Esophagus (tissue), 2 donors: ENCODE measurements around the gene ZMYND15. TPM values are rescaled to one million over a fixed set of nuclear protein-coding genes. Genes with fewer than 3 reads are reported as not detected.
A peak's percentile ranks its signal among the peaks of the same experiment; 100 is the strongest.

Source experiments
- H3K27ac ChIP-seq, 2 donors: one replicate each; pipeline ENCODE4 v1.5.1; 2013; ENCODE audit warnings: low read depth in 2 of 2, mild to moderate bottlenecking in 2 of 2, inconsistent platforms in 1 of 2, low read length in 1 of 2, moderate library complexity in 1 of 2
- H3K27me3 ChIP-seq, 2 donors: one replicate each; pipeline ENCODE4 v1.6.1; 2013; ENCODE audit warnings: low read length in 2 of 2, control low read depth in 1 of 2, mild to moderate bottlenecking in 1 of 2; ENCODE audit not compliant: insufficient read depth in 2 of 2, control insufficient read depth in 1 of 2
- H3K36me3 ChIP-seq, 2 donors: one replicate each; pipeline ENCODE4 v1.6.1; 2013; ENCODE audit warnings: low read length in 1 of 2; ENCODE audit not compliant: control insufficient read depth in 2 of 2, insufficient read depth in 2 of 2
- H3K4me1 ChIP-seq, 2 donors: one replicate each; pipeline ENCODE4 v1.6.1; 2013; ENCODE audit warnings: low read length in 1 of 2; ENCODE audit not compliant: control insufficient read depth in 2 of 2, insufficient read depth in 2 of 2
- H3K4me3 ChIP-seq, 2 donors: one replicate each; pipeline ENCODE4 v1.5.1; 2013; ENCODE audit warnings: low read length in 2 of 2, mild to moderate bottlenecking in 2 of 2, low read depth in 1 of 2, moderate library complexity in 1 of 2
- H3K9me3 ChIP-seq, 2 donors: one replicate each; pipeline ENCODE4 v1.6.1; 2013; ENCODE audit warnings: mild to moderate bottlenecking in 2 of 2, low read depth in 1 of 2, low read length in 1 of 2, moderate library complexity in 1 of 2; ENCODE audit not compliant: control insufficient read depth in 2 of 2, insufficient read depth in 1 of 2
- WGBS, 2 donors: extraction: QIAGEN DNeasy Blood & Tissue Kit; methylation state at CpG; one replicate each; pipeline ENCODE4 v1.1.7; 2013; 5-methylcytosine and 5-hydroxymethylcytosine counted together
- polyA plus RNA-seq, 2 donors: library from polyadenylated mRNA; stranded (reverse); fragments of 200-250 nt; gene quantifications; one replicate each; pipeline ENCODE4 v1.2.3, GENCODE V29; 2013
- donor health status: healthy with polysubstance abuse.
- donor health status: Bipolar disorder and iron deficiency.

The ZMYND15 gene
- polyA plus RNA-seq, 2 donors = 0.82 to 0.96 TPM

DNA sequence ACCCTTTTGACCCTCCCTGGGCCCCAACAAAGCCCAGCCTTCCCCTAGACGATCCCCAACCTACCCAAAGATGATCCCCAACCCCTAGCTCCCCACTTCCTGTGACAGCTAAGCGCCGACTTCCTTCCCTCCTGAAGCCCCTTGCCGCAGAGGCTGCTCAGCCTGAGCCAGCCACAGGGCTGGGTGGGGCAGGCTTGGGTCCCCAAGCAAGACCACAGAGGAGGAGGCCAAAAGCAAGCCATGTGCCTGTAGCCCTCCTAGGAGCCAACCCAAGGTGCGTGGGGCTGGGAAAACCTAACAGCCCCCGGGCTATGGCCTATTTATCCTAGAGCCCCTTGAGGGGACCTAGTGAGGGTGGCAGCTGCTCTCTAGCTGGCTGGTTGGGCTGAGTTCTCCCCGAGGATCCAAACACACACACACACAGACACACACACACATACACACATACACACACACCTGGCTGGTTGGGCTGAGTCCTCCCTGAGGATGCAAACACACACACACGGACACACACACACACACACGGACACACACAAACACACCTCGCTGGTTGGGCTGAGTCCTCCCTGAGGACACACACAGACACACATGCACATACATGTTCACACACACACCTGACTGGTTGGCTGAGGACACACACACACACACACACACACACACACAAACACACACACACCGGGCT is 24.4 kb upstream of the ZMYND15 start:
- no peak overlapping the region for H3K4me3 ChIP-seq
- peaks cover 0 to 12% of the 10 kb centered on the region in 2 donors for H3K4me1 ChIP-seq
- H3K27ac ChIP-seq = peak overlapping the region in 1 of 2 donors; percentile 5
- H3K36me3 ChIP-seq = peaks cover 6 to 11% of the 10 kb centered on the region in 2 donors
- H3K27me3 ChIP-seq = no peaks in the 10 kb centered on the region
- WGBS, 2 donors = 69% methylated on average over 11 of the region's 11 CpGs
- H3K9me3 ChIP-seq = no peaks in the 10 kb centered on the region

DNA sequence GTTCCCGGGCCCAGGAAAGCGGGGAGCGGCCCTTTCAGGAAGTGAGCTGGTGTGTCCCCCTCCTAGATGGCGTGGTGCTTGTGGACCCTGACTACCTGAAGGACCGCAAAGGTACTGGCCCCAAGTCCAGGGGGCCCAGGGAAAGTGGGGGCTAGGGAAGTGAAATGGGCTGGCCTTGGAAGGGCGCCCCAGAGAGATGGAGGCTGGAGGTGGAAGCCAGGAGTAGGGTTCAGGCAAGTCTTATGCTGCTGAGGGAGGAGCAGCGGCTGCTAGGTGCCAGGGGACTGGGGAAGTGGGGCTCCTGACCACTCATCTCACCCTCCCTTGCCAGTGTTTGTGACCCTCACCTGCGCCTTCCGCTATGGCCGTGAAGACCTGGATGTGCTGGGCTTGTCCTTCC is 23.6 kb upstream of the ZMYND15 start:
- H3K27me3 ChIP-seq = no peaks in the 10 kb centered on the region
- no peak overlapping the region for H3K4me3 ChIP-seq
- H3K4me1 ChIP-seq = peaks cover 0 to 9% of the 10 kb centered on the region in 2 donors
- H3K9me3 ChIP-seq = no peaks in the 10 kb centered on the region
- peaks cover 6 to 11% of the 10 kb centered on the region in 2 donors for H3K36me3 ChIP-seq
- no peak overlapping the region for H3K27ac ChIP-seq
- WGBS, 2 donors = 97 to 98% methylated on average over 10 of the region's 10 CpGs

DNA sequence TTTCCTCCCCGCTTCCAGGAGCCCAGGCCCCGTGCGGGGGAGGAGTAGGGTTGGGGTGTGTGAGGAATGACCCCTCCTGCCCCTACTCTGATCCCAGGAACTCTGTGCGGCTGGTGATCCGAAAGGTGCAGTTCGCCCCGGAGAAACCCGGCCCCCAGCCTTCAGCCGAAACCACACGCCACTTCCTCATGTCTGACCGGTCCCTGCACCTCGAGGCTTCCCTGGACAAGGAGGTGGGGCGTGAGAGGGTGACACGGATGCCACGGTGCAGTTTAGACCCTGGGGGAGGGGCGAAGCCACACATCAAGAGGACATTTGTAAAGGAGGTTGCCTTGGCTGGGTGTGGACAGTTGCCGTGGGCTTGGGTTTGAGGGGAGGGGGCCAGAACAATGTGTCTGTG is 21.8 kb upstream of the ZMYND15 start:
- Histone ChIP-seq H3K36me3 (peaks cover 6 to 11% of the 10 kb centered on the region in 2 donors), H3K4me3 (no peak overlapping the region), H3K27me3 (no peaks in the 10 kb centered on the region), H3K4me1 (peaks cover 3 to 4% of the 10 kb centered on the region in 2 donors), H3K9me3 (no peaks in the 10 kb centered on the region), H3K27ac (no peak overlapping the region)
- 87 to 90% methylated on average over 17 of the region's 17 CpGs for WGBS, 2 donors

DNA sequence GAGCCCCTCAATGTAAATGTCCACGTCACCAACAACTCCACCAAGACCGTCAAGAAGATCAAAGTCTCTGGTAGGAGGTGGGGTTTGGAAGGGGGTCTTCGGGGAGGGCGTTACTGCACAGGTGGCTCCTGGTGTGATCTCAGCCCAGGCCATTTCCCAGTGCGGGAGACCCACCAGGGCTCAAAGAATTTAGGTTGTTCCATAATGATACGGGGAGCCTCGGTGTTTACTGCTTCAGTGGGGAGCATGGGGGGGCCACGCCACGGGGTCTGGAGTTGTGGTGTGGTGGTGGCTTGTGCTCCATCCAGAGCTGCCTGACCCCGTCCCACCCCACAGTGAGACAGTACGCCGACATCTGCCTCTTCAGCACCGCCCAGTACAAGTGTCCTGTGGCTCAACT is 21.4 kb upstream of the ZMYND15 start:
- Histone ChIP-seq H3K27ac (no peak overlapping the region), H3K36me3 (peaks cover 6 to 11% of the 10 kb centered on the region in 2 donors), H3K27me3 (no peaks in the 10 kb centered on the region), H3K4me1 (peaks cover 3 to 4% of the 10 kb centered on the region in 2 donors), H3K4me3 (no peak overlapping the region), H3K9me3 (no peaks in the 10 kb centered on the region)
- 96 to 97% methylated on average over 13 of the region's 13 CpGs for WGBS, 2 donors

DNA sequence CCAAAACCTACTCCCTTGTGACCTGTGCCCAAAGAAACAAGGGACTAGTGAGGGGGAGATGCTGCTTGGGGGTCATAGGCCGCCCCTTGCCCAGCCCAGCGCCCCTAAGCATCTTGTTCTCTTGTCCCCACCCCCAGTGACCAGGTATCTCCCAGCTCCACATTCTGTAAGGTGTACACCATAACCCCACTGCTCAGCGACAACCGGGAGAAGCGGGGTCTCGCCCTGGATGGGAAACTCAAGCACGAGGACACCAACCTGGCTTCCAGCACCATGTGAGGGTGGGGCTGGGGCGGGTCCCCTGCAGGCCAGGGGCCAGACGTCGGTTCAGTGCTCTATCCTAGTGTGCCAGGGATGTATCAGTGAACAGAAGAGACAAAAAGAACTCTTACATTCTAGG is 20.5 kb upstream of the ZMYND15 start:
- Histone ChIP-seq H3K9me3 (no peaks in the 10 kb centered on the region), H3K27ac (no peak overlapping the region), H3K4me1 (peaks cover 3 to 4% of the 10 kb centered on the region in 2 donors), H3K36me3 (peaks cover 6 to 11% of the 10 kb centered on the region in 2 donors), H3K27me3 (no peaks in the 10 kb centered on the region), H3K4me3 (no peak overlapping the region)
- WGBS, 2 donors = 76 to 77% methylated on average over 10 of the region's 10 CpGs

DNA sequence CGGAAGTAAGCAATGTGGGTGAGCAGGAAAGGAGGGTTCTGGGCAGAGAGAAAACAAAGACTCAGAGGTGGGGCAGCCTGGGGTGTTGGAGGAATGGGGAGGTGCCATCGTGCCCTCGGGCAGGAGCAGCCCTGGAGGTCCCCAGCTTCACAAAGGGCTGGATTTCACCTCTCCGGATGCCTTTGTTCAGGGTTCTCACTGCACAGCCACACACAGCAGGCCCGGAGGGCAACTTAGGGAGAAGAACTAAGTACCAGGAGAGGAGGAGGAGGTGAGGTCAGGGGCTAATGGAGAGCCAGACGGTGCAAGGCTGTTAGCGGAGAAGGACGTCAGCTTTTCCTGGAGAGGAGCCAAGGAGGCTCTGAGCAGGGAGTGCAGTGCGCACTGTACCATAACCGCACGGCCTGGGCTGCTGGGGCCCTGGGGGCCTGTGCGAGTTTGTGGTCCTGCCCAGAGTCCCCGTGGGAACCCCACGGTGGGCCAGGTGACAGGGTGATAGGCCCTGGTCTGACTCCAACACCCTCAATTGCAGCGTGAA is 19.9 kb upstream of the ZMYND15 start:
- Histone ChIP-seq H3K9me3 (no peaks in the 10 kb centered on the region), H3K36me3 (peaks cover 6 to 11% of the 10 kb centered on the region in 2 donors), H3K27me3 (no peaks in the 10 kb centered on the region), H3K4me3 (no peak overlapping the region), H3K27ac (no peak overlapping the region), H3K4me1 (peaks cover 3 to 4% of the 10 kb centered on the region in 2 donors)
- WGBS, 2 donors = 66 to 70% methylated on average over 15 of the region's 15 CpGs

DNA sequence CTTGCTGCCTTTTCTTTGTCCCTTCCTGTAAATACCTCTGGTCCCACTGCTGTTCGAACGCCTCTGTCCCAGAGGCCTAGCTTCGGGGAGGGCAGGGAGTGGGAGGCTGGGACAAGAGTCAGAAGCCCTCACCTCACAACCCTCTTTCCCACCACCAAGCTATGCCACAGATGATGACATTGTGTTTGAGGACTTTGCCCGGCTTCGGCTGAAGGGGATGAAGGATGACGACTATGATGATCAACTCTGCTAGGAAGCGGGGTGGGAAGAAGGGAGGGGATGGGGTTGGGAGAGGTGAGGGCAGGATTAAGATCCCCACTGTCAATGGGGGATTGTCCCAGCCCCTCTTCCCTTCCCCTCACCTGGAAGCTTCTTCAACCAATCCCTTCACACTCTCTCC is 18.8 kb upstream of the ZMYND15 start:
- Histone ChIP-seq H3K27ac (no peak overlapping the region), H3K4me1 (peaks cover 3 to 4% of the 10 kb centered on the region in 2 donors), H3K36me3 (peaks cover 6 to 11% of the 10 kb centered on the region in 2 donors), H3K4me3 (no peak overlapping the region), H3K9me3 (no peaks in the 10 kb centered on the region), H3K27me3 (no peaks in the 10 kb centered on the region)
- 87 to 90% methylated on average over 7 of the region's 7 CpGs for WGBS, 2 donors

DNA sequence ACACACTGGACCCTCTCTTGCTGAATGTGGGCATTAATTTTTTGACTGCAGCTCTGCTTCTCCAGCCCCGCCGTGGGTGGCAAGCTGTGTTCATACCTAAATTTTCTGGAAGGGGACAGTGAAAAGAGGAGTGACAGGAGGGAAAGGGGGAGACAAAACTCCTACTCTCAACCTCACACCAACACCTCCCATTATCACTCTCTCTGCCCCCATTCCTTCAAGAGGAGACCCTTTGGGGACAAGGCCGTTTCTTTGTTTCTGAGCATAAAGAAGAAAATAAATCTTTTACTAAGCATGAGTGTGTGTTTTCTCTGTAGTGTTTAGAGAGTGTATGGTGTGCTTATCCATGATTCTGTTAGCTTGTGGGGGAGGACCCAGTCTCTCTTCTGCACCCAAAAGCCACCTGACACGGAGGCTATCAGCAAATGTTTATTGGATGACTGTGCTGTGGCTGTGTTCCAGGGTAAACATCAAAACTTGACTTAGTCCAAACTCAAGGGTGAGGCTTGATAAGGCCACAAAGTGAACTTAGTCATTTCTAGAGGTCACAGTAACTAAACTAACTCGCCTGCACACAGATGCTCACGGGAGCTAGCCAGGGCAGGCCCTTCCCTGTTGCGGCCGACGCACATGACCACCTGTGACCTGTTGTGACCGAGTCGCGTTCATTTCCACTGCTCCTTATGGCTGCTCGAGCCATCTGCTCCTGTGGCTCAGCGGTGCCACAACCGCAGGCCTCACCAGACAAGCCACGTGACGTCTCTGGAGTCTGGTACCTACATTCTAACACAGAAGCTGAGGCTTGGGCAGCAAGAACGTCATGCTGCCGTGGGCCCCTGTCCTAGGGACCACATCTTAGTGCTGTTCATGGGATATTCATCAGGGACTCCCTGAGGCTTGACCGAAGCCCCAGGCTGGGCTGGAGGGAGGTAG is 18.2 kb upstream of the ZMYND15 start:
- Histone ChIP-seq H3K4me3 (no peak overlapping the region), H3K27ac (no peak overlapping the region), H3K36me3 (peaks cover 6 to 11% of the 10 kb centered on the region in 2 donors), H3K27me3 (no peaks in the 10 kb centered on the region), H3K4me1 (peaks cover 3 to 4% of the 10 kb centered on the region in 2 donors), H3K9me3 (no peaks in the 10 kb centered on the region)
- WGBS, 2 donors = 54 to 62% methylated on average over 20 of the region's 20 CpGs

DNA sequence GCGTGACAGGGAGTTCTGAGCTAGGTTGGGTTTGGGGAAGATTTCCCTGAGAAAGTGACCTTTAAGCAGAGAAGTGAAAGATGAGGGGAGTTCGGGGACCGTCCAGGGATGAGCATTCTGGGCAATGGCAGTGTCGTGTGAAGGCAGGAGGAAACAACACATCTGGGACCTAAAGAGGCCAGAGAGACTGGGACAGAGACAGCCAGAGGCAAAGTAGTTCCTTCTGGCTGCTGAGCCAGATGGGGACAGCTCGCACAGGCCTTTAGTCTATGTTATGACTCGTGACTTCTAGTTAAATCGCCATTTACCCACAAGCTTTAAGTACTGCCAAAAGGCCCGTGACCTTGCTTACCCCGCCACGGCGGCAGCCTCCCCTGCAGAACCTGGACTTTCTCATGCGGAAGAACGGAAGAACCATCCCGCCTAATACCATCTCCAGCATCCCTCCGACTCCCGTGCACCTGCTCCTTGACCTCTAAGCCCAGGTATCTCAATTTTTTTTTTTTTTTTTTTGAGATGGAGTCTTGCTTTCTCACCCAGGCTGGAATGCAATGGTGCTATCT is 16.9 kb upstream of the ZMYND15 start:
- H3K4me3 ChIP-seq = no peak overlapping the region
- H3K4me1 ChIP-seq = peaks cover 3 to 4% of the 10 kb centered on the region in 2 donors
- H3K27ac ChIP-seq = no peak overlapping the region
- H3K36me3 ChIP-seq = peaks cover 3 to 6% of the 10 kb centered on the region in 2 donors
- no peaks in the 10 kb centered on the region for H3K27me3 ChIP-seq
- WGBS, 2 donors = 85 to 92% methylated on average over 16 of the region's 16 CpGs
- no peaks in the 10 kb centered on the region for H3K9me3 ChIP-seq
